GM12801 (cell line): Measurements from ENCODE around the gene ERBIN.

ENCODE experiments used
- TF ChIP-seq, protein P1 (sequence below): IDR thresholded peaks from one replicate; pipeline ENCODE4 v1.5.1; 2011; ENCODE audit warnings: control low read depth; ENCODE audit not compliant: insufficient read length; ENCODE audit errors: extremely low read depth

Gene ERBIN

DNA sequence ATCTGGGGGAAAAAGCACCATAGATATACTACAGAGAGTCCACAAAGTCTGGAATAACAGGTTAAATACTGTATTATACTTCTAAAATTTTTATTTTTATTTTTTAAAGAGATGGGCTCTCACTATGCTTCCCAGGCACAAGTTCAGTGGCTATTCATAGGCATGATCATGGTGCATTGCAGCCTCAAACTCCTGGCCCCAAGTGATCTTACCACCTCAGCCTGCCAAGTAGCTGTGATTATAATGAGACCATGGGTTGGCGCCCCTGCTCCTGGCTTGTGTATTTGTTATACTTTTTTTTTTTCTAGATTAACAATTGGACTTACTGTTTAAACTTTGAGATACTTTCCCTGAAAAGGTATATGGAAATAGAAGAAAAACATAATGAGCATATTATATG, 25.9 kb downstream of the ERBIN start:
- TF ChIP-seq, protein P1, sequence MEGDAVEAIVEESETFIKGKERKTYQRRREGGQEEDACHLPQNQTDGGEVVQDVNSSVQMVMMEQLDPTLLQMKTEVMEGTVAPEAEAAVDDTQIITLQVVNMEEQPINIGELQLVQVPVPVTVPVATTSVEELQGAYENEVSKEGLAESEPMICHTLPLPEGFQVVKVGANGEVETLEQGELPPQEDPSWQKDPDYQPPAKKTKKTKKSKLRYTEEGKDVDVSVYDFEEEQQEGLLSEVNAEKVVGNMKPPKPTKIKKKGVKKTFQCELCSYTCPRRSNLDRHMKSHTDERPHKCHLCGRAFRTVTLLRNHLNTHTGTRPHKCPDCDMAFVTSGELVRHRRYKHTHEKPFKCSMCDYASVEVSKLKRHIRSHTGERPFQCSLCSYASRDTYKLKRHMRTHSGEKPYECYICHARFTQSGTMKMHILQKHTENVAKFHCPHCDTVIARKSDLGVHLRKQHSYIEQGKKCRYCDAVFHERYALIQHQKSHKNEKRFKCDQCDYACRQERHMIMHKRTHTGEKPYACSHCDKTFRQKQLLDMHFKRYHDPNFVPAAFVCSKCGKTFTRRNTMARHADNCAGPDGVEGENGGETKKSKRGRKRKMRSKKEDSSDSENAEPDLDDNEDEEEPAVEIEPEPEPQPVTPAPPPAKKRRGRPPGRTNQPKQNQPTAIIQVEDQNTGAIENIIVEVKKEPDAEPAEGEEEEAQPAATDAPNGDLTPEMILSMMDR, result no peak

DNA sequence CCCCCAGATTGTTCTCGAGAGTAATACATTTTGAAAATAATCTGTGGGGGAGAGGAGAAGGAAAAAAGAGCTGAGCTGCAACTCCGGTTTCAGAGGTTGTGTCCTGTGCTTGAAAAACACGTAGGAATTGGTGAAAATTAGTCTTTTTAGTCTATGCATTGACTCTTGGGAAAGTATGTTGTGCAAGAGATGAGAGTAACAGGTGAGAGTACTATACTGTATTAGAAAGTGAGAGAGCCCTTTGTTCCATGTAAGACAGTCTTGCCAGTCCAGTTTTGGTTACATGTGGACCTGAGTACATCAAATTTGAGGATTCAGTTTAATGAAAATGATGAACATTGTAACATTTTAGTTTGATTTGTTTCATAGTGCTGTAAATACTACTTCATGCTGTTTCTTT, 27.8 kb downstream of the ERBIN start:
- TF ChIP-seq, protein P1, result no peak

DNA sequence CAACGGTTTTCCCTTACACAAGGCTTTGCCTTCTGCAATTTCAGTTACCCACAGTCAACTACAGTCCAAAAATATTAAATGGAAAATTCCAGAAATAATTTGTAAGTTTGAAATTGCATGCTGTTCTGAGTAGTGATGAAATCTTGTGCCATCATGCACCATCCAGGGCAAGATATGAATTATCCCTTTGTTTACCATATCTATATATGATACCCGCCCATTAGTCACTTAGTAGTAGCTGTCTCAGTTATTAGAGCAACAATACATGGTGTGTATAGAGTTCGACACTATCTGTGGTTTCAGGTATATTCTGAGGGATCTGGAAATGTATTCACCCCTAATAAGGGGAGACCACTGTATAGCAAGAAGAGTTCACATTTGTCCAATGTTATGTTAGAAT, 29.4 kb downstream of the ERBIN start:
- TF ChIP-seq, protein P1, result no peak

DNA sequence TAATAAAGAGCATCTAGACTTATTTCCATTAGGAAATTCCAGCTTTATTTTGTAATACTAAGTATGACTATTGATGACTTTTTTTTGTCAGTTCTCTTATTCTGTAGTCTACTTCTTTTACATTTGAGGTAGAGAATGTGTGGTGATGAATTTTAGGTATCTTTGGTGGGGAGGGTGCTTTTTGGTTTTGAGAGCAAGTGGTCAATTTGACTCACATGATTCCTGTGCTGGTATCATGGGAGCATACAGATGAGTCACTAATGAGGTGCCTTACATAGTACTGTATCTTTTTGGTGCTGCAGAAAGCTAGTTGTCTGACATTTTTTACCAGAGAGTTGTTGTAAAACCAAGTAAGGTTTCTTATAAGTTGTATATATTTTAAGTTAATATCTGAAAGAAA, 35.3 kb downstream of the ERBIN start:
- TF ChIP-seq, protein P1, result no peak

DNA sequence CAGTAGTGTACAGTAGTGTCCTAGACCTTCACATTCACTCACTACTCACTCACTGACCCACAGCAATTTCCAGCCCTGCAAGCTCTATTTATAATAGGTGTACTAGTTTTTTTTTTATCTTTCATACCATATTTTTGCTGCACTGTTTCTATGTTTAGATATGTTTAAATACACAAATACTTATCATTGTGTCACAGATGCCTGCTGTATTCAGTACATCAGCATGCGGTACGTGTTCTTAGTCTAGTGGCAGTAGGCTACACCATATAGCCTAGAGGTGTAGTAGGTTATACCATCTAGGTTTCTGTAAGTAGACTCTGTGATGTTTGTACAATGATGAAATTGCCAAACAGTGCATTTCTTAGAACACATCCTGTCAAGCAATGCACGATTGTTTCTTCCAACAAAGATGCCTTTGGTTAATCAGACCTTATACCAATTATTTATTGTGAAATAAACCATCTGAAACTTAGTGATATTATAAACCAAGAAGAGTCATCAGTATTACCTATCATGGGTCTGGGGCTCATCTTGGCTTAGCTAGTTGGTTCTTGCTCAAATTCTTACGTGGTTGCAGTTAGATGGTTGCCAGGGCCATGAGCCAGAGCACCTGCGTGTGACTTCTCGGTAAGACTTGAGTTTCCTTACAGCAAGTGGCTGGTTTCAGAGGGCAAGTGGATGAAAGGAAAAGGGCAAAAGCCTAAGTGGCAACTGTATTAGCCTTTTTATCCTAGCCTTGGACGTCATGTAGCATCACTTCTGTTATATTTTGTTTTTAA, 41.1 kb downstream of the ERBIN start:
- TF ChIP-seq, protein P1, result no peak

DNA sequence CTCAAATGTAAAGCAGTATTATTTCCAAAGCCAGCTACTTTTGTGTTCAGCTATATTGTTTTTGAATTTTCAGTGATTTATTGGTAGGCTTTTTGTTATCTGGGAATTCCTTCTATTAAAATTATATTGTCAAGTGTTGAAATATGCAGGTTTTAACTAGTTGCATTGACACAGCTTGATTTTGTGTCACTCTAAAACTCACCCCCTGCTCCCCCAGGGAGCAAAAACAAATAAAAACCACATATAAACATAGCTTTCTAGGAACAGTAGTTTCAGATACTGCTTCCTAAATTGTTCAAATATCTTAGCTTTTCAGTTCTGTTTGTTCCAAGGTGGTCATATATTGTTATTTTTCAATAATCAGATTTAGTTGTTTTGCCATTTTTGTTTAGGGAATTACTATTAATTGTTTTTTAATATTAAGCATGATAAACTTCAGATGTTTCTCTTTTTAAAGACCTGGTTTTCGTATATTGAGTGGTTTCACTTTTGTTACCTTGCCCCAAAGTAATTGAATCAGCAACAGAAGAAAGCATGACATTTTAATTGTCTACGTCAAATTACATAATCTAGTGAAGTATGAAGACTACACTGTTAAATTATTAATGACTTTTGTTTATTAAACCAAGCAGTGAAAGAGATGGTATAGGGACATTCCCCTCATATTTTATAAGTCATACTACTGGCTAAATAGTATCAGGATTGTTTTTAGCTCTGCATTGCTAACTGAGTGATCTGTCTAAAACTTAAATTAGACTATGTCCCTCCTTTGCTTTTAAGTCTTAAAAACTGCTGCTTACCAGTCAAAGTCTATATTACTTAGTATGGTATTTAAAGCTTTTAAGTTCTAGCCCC, 43.4 kb downstream of the ERBIN start:
- TF ChIP-seq, protein P1, result no peak

DNA sequence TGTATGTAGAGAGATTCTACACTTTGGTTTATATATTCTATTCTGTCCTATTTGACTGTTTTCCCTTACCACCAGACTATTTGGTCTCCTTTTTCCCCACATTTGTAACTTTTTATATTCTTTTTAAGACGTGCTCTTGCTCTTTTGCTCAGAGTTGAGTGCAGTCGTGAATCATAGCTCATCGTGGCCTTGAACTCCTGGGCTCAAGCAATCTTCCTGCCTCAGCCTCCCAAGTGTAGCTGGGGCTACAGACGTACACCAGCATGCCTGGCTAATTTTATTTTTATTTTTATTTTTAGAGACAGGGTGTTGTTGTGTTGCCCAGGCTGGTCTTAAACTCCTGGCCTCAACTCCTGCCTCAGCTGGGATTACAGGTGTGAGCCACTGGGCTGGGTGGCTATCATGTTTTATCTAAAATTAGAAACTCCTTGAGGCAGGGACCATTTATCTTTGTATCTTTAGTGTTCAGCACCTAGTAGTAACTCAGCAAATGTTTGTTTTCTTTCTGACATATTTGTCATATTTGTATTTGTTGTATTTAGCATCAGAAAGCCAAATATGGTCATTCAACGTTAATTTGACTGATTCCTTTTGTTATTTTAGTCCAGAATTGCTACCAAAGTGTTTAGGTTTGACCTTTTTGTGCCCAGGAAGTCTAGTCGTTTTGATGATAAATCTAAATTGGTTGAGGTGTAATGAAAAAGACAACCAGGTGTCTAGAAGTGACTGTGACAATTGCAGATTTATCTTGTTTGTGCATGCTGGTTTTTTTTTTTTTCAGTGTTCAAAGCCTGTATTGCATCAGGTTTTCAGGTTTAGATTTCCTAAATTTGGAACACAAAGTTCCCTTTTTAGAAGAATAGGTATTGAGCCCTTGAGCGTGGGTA, 44.3 kb downstream of the ERBIN start:
- TF ChIP-seq, protein P1, result no peak
